Stimulated activated naive CD8-positive, alpha-beta T cell treated with anti-CD3 and anti-CD28 coated beads, Interleukin-15, amount 100 ng/mL, for 72 hours (primary cell): ENCODE measurements around the gene HPGD.
"Not testable (repeated sequence)": the region's sequence is repeated elsewhere in the genome, so short reads cannot be mapped to it uniquely, and the experiment has no call there.

Experiments
- ATAC-seq: fragments of 150-1000 bp; cut with Tn5 transposase; 2 replicates; pipeline ENCODE4 v1.10.0; 2021; ENCODE audit warnings: mild to moderate bottlenecking, moderate library complexity
- DNase-seq, 2 donors: peaks; one replicate each; pipeline ENCODE4 v3.0.0; 2021 to 2022
- H3K27ac Mint-ChIP-seq, 2 donors: one replicate each; pipeline ENCODE4 v1.8.0; 2022; ENCODE audit warnings: mild to moderate bottlenecking in 2 of 2, mixed read lengths in 2 of 2, moderate library complexity in 2 of 2
- H3K27me3 Mint-ChIP-seq: one replicate; pipeline ENCODE4 v1.8.0; 2022; ENCODE audit warnings: mixed read lengths
- H3K4me1 Mint-ChIP-seq: one replicate; pipeline ENCODE4 v1.8.0; 2022; ENCODE audit warnings: mild to moderate bottlenecking, mixed read lengths
- H3K4me3 Mint-ChIP-seq, 2 donors: one replicate each; pipeline ENCODE4 v1.8.0; 2022; ENCODE audit warnings: mild to moderate bottlenecking in 2 of 2, mixed read lengths in 2 of 2, moderate library complexity in 1 of 2
- H3K9me3 Mint-ChIP-seq, 2 donors: one replicate each; pipeline ENCODE4 v1.8.0; 2022; ENCODE audit warnings: mixed read lengths in 2 of 2

Gene HPGD

DNA sequence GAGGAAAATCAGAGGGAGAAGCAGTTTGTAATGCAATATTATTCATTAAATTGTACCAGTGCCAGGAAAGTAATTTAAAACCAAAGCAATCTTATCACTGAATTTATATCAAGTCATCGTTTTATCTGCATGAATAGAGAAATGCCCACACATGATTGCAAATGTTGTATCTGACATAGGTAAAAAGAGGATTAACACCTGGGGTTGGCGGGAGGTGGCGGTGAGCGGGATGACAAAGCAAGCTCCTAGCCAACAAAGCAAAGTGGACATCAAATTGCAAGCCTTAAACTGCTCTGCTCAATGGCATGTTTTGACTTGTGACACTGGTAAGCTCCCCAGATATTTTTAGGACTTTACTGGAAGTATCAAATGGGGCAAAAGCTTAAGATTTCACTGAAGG is 16.4 kb downstream of the HPGD start:
- Mint-ChIP-seq H3K4me1 (peaks cover 7% of the 10 kb centered on the region), H3K9me3 (no peaks in the 10 kb centered on the region), H3K27me3 (no peaks in the 10 kb centered on the region), H3K4me3 (no peak overlapping the region), H3K27ac (no peak overlapping the region)
- ATAC-seq = no peak
- DNase-seq = no peak

DNA sequence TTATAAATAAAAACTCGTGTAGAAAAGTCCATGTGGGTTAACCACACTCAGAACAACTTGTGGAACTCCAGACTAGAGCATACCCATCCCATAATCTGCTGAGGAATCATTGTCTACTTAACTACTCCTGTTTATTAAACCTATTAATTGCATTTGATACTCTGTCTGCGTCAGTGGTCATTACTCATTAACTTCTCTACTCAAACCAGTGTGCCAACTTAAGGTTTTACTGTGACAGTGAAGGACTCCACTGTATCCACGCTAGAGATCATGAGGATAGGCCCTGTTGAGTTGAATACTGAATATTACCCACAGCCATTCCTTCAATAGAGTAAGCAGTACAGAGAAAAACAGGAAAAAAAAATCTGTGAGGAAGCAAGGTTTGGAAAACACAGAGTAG is 17.3 kb downstream of the HPGD start:
- no peaks in the 10 kb centered on the region for H3K27me3 Mint-ChIP-seq
- ATAC-seq (no peak), DNase-seq (no peak)
- H3K4me3 Mint-ChIP-seq = no peak overlapping the region
- peaks cover 8% of the 10 kb centered on the region for H3K4me1 Mint-ChIP-seq
- no peaks in the 10 kb centered on the region for H3K9me3 Mint-ChIP-seq
- H3K27ac Mint-ChIP-seq = no peak overlapping the region

DNA sequence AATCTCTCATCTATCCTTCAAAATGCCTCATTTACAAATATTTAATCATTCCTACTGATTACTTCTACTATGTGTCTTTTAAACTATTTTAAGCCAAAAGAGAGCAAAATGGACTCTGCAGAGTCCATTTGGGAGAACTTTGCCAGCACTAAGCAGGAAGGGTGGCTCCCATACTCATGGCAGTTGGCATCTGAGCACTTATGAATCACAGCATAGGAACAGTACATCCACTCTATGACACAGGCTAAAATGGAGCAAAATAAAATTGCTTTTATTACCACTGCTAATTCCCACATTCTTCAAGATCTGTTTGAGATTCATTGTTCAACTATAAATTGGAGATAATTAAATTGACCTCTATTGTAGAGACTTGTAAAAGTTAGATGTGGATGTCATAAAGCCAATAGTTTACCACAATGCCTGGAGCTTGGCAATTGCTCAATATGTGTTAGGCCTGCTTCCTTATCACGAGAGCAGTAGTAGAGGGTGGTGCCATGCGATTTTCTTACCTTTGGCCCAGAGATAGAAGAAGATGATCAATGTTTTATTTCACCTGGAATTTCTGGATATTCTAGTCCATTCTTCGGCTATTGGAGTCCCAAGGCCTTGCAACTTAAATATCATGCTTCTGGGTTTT is 19.1 kb downstream of the HPGD start:
- Mint-ChIP-seq H3K4me3 (no peak overlapping the region), H3K27me3 (no peaks in the 10 kb centered on the region), H3K27ac (no peak overlapping the region), H3K4me1 (peaks cover 26% of the 10 kb centered on the region), H3K9me3 (peaks cover 0 to 6% of the 10 kb centered on the region in 2 donors)
- ATAC-seq (no peak), DNase-seq (no peak)

DNA sequence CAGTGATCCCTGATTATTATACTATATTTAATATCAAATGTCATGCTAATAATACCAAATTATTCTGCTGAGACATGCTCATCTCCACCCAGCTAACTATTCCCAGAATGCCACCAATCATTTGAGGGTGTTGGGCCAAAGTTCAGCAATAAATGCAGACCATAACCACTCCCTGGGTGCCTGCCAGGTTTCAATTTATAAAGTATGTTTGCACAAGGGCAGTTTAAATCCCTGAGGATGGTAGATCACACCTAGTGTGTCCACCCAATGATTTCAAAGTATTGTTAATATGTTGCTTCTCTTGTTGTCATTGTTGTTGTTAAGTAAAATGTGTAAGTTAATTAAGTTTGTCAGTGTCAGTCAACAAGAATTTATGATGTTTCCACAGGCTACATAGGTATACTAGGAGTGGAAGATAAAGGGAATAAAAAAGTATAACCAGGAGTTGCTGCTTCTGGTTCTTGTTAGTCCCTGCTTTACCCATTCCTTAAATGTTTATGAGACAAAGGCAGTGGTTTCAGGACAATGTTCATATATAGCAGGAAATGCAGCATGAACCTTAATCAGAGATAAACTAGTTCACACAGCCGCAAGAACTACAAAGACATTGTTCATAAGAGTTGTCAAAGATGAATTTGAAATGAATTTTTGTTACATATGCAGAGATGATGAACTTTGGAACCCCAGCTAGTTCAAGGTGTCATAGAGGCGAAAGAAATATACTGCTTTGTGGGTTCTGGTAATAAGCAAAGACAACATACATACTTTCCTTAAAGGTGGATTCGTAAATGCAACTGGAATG is 25.5 kb downstream of the HPGD start:
- no peak for DNase-seq
- ATAC-seq = no peak
- Mint-ChIP-seq H3K4me3 (peak overlapping the region; percentile 44 to 52), H3K4me1 (peaks cover 37% of the 10 kb centered on the region), H3K9me3 (peaks cover 0 to 6% of the 10 kb centered on the region in 2 donors), H3K27me3 (no peaks in the 10 kb centered on the region), H3K27ac (no peak overlapping the region)

- DNase-seq (no peak), ATAC-seq (no peak)
- H3K4me1 Mint-ChIP-seq = peaks cover 37% of the 10 kb centered on the region
- no peaks in the 10 kb centered on the region for H3K27me3 Mint-ChIP-seq
- peaks cover 0 to 6% of the 10 kb centered on the region in 2 donors for H3K9me3 Mint-ChIP-seq
- H3K4me3 Mint-ChIP-seq = no peak overlapping the region
- H3K27ac Mint-ChIP-seq = no peak overlapping the region
These were observed 26.7 kb downstream of the HPGD start for GRCh38 chr4:174495626-174496025.

- no peak for DNase-seq
- Mint-ChIP-seq H3K4me3 (no peak overlapping the region), H3K27me3 (no peaks in the 10 kb centered on the region), H3K9me3 (peaks cover 0 to 3% of the 10 kb centered on the region in 2 donors), H3K27ac (peak overlapping the region in 1 of 2 donors; percentile 3), H3K4me1 (peaks cover 34% of the 10 kb centered on the region)
- no peak for ATAC-seq
These were observed 27.6 kb downstream of the HPGD start for GRCh38 chr4:174494726-174495125.

DNA sequence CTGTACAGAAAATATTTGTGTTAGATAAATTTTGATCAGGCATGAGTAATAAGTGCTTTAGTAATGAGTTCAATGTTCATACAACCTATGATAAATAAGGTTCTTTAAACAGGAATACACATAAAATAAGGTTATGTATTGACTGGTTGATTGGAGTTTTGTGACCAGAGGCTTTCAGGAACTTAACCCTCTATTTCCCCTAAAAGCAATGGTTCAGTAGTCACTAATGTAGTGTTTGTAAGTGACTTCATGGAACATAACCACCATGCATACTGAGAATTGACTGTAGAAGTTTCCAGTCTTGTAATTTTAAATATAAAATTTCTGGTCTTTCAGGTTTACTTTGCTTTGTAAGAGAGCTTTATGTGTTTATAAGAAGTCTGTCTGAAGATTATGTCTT is 28.1 kb downstream of the HPGD start:
- Mint-ChIP-seq H3K4me3 (no peak overlapping the region), H3K27me3 (no peaks in the 10 kb centered on the region)
- ATAC-seq = peak; percentile 67

DNA sequence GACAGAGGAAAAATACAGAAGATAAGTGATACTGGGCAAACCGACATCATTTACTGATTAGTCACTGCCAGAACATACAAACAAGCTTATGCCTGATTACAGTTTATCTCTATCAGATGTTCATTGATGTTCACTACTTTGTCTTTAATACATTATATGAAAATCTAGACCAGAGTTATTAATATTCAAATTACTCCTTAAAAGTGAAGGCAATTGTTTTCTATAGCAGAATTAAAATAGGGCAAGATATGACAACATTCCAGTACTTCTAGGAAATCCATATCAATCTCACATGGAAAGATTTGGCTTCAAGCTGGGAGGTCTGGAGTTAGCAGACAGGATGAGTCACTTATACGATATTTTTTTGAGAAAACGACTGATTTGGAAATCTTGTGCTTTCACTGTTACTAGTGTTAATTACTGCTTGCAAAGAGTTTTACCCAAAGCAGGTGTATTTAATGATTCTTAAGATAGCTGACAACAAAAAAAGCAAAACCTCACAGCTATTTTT is 31.8 kb downstream of the HPGD start:
- H3K4me1 Mint-ChIP-seq = peaks cover 6% of the 10 kb centered on the region
- no peak for ATAC-seq
- no peaks in the 10 kb centered on the region for H3K27me3 Mint-ChIP-seq
- no peak for DNase-seq
- H3K4me3 Mint-ChIP-seq = no peak overlapping the region
- no peaks in the 10 kb centered on the region for H3K9me3 Mint-ChIP-seq
- no peak overlapping the region for H3K27ac Mint-ChIP-seq

More for the DNA sequence above, 28.1 kb downstream of the HPGD start:
- no peak for DNase-seq
- Mint-ChIP-seq H3K4me1 (peaks cover 28% of the 10 kb centered on the region), H3K9me3 (no peaks in the 10 kb centered on the region), H3K27ac (no peak overlapping the region)

GRCh38 chr4:174488368-174488767 is 33.9 kb downstream of the HPGD start:
- H3K27ac Mint-ChIP-seq, H3K4me3 Mint-ChIP-seq, DNase-seq, H3K4me1 Mint-ChIP-seq, H3K27me3 Mint-ChIP-seq, ATAC-seq, H3K9me3 Mint-ChIP-seq: not testable (repeated sequence)

GRCh38 chr4:174485025-174485424 is 37.3 kb downstream of the HPGD start:
- Mint-ChIP-seq H3K27ac (no peak overlapping the region), H3K9me3 (no peaks in the 10 kb centered on the region), H3K4me1 (no peaks in the 10 kb centered on the region), H3K27me3 (no peaks in the 10 kb centered on the region), H3K4me3 (no peak overlapping the region)
- no peak for DNase-seq
- ATAC-seq = no peak

- DNase-seq (no peak), ATAC-seq (no peak)
- H3K4me3 Mint-ChIP-seq = no peak overlapping the region
- no peaks in the 10 kb centered on the region for H3K4me1 Mint-ChIP-seq
- H3K9me3 Mint-ChIP-seq = no peaks in the 10 kb centered on the region
- no peaks in the 10 kb centered on the region for H3K27me3 Mint-ChIP-seq
- no peak overlapping the region for H3K27ac Mint-ChIP-seq
These were observed 38.5 kb downstream of the HPGD start for GRCh38 chr4:174483792-174484191.

DNA sequence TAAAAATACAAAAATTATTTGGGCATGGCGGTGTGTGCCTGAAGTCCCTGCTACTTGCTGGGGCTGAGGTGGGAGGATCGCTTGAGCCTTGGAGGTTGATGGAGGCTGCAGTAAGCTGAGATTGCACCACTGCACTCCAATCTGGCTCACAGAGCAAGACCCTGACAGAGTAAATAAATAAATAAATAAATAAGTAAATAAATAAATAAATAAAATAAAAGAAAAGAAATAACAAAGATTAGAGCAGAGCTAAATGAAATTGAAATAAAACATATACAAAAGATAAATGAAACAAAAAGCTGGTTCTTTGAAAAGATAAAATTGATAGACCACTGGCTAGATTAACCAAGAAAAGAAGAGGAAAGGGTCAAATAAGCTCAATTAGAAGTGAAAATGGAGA is 43.1 kb downstream of the HPGD start:
- H3K4me3 Mint-ChIP-seq = no peak overlapping the region
- DNase-seq (no peak), ATAC-seq (no peak)
- H3K27ac Mint-ChIP-seq = no peak overlapping the region
- no peaks in the 10 kb centered on the region for H3K4me1 Mint-ChIP-seq
- no peaks in the 10 kb centered on the region for H3K27me3 Mint-ChIP-seq
- H3K9me3 Mint-ChIP-seq = no peaks in the 10 kb centered on the region

GRCh38 chr4:174475528-174475927 is 46.8 kb downstream of the HPGD start:
- ATAC-seq = no peak
- no peak overlapping the region for H3K27ac Mint-ChIP-seq
- no peaks in the 10 kb centered on the region for H3K9me3 Mint-ChIP-seq
- DNase-seq = no peak
- no peaks in the 10 kb centered on the region for H3K4me1 Mint-ChIP-seq
- H3K4me3 Mint-ChIP-seq = no peak overlapping the region
- H3K27me3 Mint-ChIP-seq = no peaks in the 10 kb centered on the region

DNA sequence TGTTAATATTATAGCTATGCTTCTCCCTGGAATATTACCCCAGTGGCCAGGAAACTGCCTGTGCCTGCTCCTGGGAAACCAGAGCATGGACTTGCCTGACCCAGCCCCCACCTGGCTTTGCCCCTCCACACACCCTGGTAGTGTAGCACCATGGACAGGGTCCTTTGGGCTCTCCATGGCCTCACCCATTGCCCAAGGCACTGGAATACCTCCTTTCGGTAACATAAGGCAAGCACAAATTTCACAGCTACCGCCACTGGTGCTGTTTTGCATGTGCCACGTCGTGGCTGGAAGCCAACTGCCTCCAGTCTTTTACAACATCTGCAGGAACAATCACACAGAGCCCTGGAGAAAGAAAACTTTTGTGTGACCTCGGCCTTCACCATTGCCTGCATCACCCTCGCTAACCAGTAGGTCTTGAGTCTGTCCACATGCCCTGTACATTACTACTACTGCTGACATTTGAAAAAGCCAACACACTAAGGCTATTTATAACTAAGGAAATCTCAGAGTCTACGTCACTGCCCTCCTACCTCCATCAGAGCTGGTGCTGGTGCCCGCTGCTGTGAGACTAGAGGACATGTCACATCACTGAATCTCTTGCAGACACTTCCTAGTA is 47.7 kb downstream of the HPGD start:
- no peaks in the 10 kb centered on the region for H3K27me3 Mint-ChIP-seq
- no peak overlapping the region for H3K27ac Mint-ChIP-seq
- H3K9me3 Mint-ChIP-seq = no peaks in the 10 kb centered on the region
- DNase-seq (no peak), ATAC-seq (no peak)
- no peak overlapping the region for H3K4me3 Mint-ChIP-seq
- H3K4me1 Mint-ChIP-seq = no peaks in the 10 kb centered on the region

DNA sequence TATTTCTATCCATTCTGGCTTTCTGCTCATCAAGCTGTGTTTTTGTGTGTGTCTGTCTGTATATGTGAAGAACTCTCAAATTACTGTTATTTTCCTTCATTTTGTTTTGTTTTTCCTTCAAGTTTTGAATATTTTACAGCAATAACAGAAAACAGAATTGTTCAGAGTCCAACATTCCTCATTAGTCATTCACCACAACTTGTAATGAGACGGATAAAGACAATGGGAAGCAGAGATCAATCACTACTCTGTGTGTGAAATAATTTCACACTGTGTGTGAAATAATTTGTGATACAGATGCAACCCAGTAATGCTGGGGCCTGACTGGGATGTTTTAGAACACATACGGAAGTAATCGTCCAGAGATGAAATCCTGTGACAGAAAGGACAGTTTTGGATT is 55.2 kb downstream of the HPGD start:
- ATAC-seq = no peak
- Mint-ChIP-seq H3K27ac (no peak overlapping the region), H3K9me3 (peaks cover 0 to 7% of the 10 kb centered on the region in 2 donors), H3K4me1 (no peaks in the 10 kb centered on the region), H3K4me3 (no peak overlapping the region), H3K27me3 (no peaks in the 10 kb centered on the region)
- no peak for DNase-seq

GRCh38 chr4:174464949-174465348 is 57.3 kb downstream of the HPGD start:
- DNase-seq (no peak), ATAC-seq (no peak)
- Mint-ChIP-seq H3K27ac (no peak overlapping the region), H3K9me3 (peaks cover 2 to 7% of the 10 kb centered on the region in 2 donors), H3K4me1 (no peaks in the 10 kb centered on the region), H3K4me3 (no peak overlapping the region), H3K27me3 (no peaks in the 10 kb centered on the region)
